Kidney epithelial cell (primary cell): Measurements from ENCODE around the gene IER2. TPM values are rescaled to one million over a fixed set of nuclear protein-coding genes. Genes with fewer than 3 reads are reported as not detected.

Experiments
- DNase-seq: peaks from one replicate; pipeline ENCODE4 v3.0.0-alpha.2; 2010; ENCODE audit warnings: low read depth
- H3K27me3 ChIP-seq: 2 replicates; pipeline ENCODE4 v1.6.0; 2011; ENCODE audit warnings: low read length; ENCODE audit not compliant: control insufficient read depth, insufficient read depth
- H3K36me3 ChIP-seq: 2 replicates; pipeline ENCODE4 v1.5.1; 2011; ENCODE audit warnings: low read length; ENCODE audit not compliant: control insufficient read depth, insufficient read depth
- H3K4me3 ChIP-seq: 2 replicates; pipeline ENCODE4 v1.5.1; 2011; ENCODE audit warnings: low read depth, mild to moderate bottlenecking, control low read depth, low read length
- CTCF ChIP-seq: IDR thresholded peaks from 2 replicates; pipeline ENCODE4 v1.5.1; 2011; ENCODE audit warnings: mild to moderate bottlenecking, moderate library complexity, low read length, control low read depth, inconsistent platforms; ENCODE audit not compliant: insufficient read depth, poor library complexity, severe bottlenecking
- total RNA-seq: library from RNA; depleted of rRNA; stranded (reverse); fragments of >200 nt; gene quantifications from 2 replicates; pipeline ENCODE4 v1.2.3, GENCODE V29; 2015

The IER2 gene
- total RNA-seq, 1 donor from 2014 or later: 130 TPM

- no peak for TF ChIP-seq CTCF
- H3K27me3 ChIP-seq: no peaks in the 10 kb centered on the region
- H3K36me3 ChIP-seq: no peaks in the 10 kb centered on the region
- DNase-seq: no peak
- H3K4me3 ChIP-seq: no peak overlapping the region
Observed at GRCh38 chr19:13135068-13136062, 14.8 kb upstream of the IER2 start.

- TF ChIP-seq CTCF: no peak
- Histone ChIP-seq H3K4me3 (no peak overlapping the region), H3K36me3 (no peaks in the 10 kb centered on the region), H3K27me3 (no peaks in the 10 kb centered on the region)
- DNase-seq: no peak
Observed at GRCh38 chr19:13137290-13137794, 12.9 kb upstream of the IER2 start.

- Histone ChIP-seq H3K27me3 (no peaks in the 10 kb centered on the region), H3K36me3 (no peaks in the 10 kb centered on the region), H3K4me3 (no peak overlapping the region)
- TF ChIP-seq CTCF: no peak
- DNase-seq: no peak
Observed at GRCh38 chr19:13138171-13138915, 11.9 kb upstream of the IER2 start.

- DNase-seq: no peak
- Histone ChIP-seq H3K36me3 (no peaks in the 10 kb centered on the region), H3K4me3 (no peak overlapping the region), H3K27me3 (no peaks in the 10 kb centered on the region)
- TF ChIP-seq CTCF: no peak
Observed at GRCh38 chr19:13138916-13139198, 11.4 kb upstream of the IER2 start.

GRCh38 chr19:13139633-13140311 lies 10.4 kb upstream of the IER2 start:
- DNase-seq: no peak
- TF ChIP-seq CTCF: no peak
- H3K27me3 ChIP-seq: no peaks in the 10 kb centered on the region
- H3K4me3 ChIP-seq: no peak overlapping the region
- H3K36me3 ChIP-seq: peaks cover 2% of the 10 kb centered on the region
